ENCODE measurements around the gene STAT2. TPM values are rescaled to one million over a fixed set of nuclear protein-coding genes. Genes with fewer than 3 reads are reported as not detected.

Gene STAT2
- polyA plus RNA-seq, 3 donors: 109 to 251 (median 142) TPM

DNA sequence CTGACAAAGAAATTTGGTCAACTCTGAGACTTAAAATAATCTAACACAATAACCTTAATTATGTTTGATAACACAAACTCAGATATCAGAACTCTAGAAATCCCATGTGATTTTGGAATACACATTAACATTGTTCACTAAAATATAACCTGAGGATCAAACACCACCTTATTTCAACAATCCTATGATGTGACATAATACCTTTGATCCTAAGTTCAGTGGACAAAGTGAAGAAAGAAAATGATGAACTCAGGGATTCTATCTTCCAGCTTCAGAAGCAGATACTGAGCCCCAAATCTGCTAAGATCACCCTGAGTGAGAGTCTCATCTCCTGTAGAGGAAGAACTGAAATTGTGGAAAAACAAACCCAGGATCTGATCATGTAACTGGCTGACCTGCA is 38.4 kb upstream of the STAT2 start:
- Mint-ChIP-seq H3K4me3 (no peak overlapping the region), H3K27ac (no peak overlapping the region), H3K36me3 (no peaks in the 10 kb centered on the region), H3K4me1 (no peaks in the 10 kb centered on the region), H3K9me3 (peaks cover 10 to 25% (median 15%) of the 10 kb centered on the region in 7 donors), H3K27me3 (ENCODE audit: low read depth in 3 of 3) (peaks cover 0 to 6% (median under 1%) of the 10 kb centered on the region in 3 donors)
- no peak for DNase-seq
- Histone ChIP-seq H2AFZ (ENCODE audit: insufficient read depth, low read depth, low read length, poor library complexity, severe bottlenecking) (no peak overlapping the region), H3K4me3 (replicated peaks in 1 of 3; ENCODE audit: low read depth in 2 of 3, low read length in 3 of 3) (no peak overlapping the region), H3K79me2 (ENCODE audit: insufficient read depth, low read length) (no peaks in the 10 kb centered on the region), H3K27ac (ENCODE audit: low read depth in 1 of 2, low read length in 2 of 2) (no peak overlapping the region), H4K20me1 (ENCODE audit: insufficient read depth, low read length) (no peaks in the 10 kb centered on the region), H3K4me1 (ENCODE audit: control insufficient read depth in 1 of 2, insufficient read depth in 2 of 2, low read length in 2 of 2) (no peaks in the 10 kb centered on the region), H3K9me3 (replicated peaks in 1 of 2; ENCODE audit: control insufficient read depth in 1 of 2, insufficient read depth in 1 of 2, low read length in 2 of 2) (peaks cover 5 to 6% of the 10 kb centered on the region in 2 donors), H3K36me3 (replicated peaks in 1 of 2; ENCODE audit: control insufficient read depth in 1 of 2, insufficient read depth in 2 of 2, low read length in 2 of 2) (no peaks in the 10 kb centered on the region), H3K4me2 (replicated peaks; ENCODE audit: extremely low read depth, low read length, poor library complexity, severe bottlenecking) (no peak overlapping the region), H3K9ac (ENCODE audit: insufficient read depth, low read length, poor library complexity, severe bottlenecking) (no peak overlapping the region), H3K27me3 (ENCODE audit: control insufficient read depth in 2 of 2, insufficient read depth in 2 of 2, low read length in 2 of 2) (no peaks in the 10 kb centered on the region)
- intact Hi-C loops (cut with micrococcal nuclease): no loop called here
- no peak for TF ChIP-seq CTCF (IDR thresholded peaks at IDR 0.05)

GRCh38 chr12:56392331-56392730 is 32.4 kb upstream of the STAT2 start:
- 100% methylated on average over 1 of the region's 2 CpGs for WGBS (ENCODE audit: insufficient coverage)
- Histone ChIP-seq H3K4me3 (replicated peaks in 1 of 3; ENCODE audit: low read depth in 2 of 3, low read length in 3 of 3) (no peak overlapping the region), H3K79me2 (ENCODE audit: insufficient read depth, low read length) (no peaks in the 10 kb centered on the region), H4K20me1 (ENCODE audit: insufficient read depth, low read length) (no peaks in the 10 kb centered on the region), H3K4me1 (ENCODE audit: control insufficient read depth in 1 of 2, insufficient read depth in 2 of 2, low read length in 2 of 2) (no peaks in the 10 kb centered on the region), H3K4me2 (replicated peaks; ENCODE audit: extremely low read depth, low read length, poor library complexity, severe bottlenecking) (no peak overlapping the region), H3K9me3 (replicated peaks in 1 of 2; ENCODE audit: control insufficient read depth in 1 of 2, insufficient read depth in 1 of 2, low read length in 2 of 2) (peaks cover 0 to 7% of the 10 kb centered on the region in 2 donors), H3K27me3 (ENCODE audit: control insufficient read depth in 2 of 2, insufficient read depth in 2 of 2, low read length in 2 of 2) (no peaks in the 10 kb centered on the region), H2AFZ (ENCODE audit: insufficient read depth, low read depth, low read length, poor library complexity, severe bottlenecking) (no peak overlapping the region), H3K27ac (ENCODE audit: low read depth in 1 of 2, low read length in 2 of 2) (no peak overlapping the region), H3K9ac (ENCODE audit: insufficient read depth, low read length, poor library complexity, severe bottlenecking) (no peak overlapping the region), H3K36me3 (replicated peaks in 1 of 2; ENCODE audit: control insufficient read depth in 1 of 2, insufficient read depth in 2 of 2, low read length in 2 of 2) (no peaks in the 10 kb centered on the region)
- no peak for TF ChIP-seq CTCF (IDR thresholded peaks at IDR 0.05)
- Mint-ChIP-seq H3K9me3 (peaks cover 2 to 23% (median 9%) of the 10 kb centered on the region in 7 donors), H3K4me1 (no peaks in the 10 kb centered on the region), H3K36me3 (no peaks in the 10 kb centered on the region), H3K4me3 (no peak overlapping the region), H3K27ac (no peak overlapping the region), H3K27me3 (ENCODE audit: low read depth in 3 of 3) (peaks cover 0 to 3% (median 1%) of the 10 kb centered on the region in 3 donors)
- DNase-seq: no peak
- intact Hi-C loops (cut with micrococcal nuclease): no loop called here
